GM21390 (cell line): ENCODE data around the gene C1orf198.

Source experiments
- ATAC-seq: cut with Tn5 transposase; IDR thresholded peaks from one replicate; pipeline ENCODE4 v1.9.1; 2021; ENCODE audit not compliant: unreplicated experiment

Gene C1orf198

GRCh38 chr1:230836793-230837192 lies 31.5 kb downstream of the C1orf198 start:
- ATAC-seq = no peak

GRCh38 chr1:230836347-230836746 lies 32.0 kb downstream of the C1orf198 start:
- ATAC-seq = no peak

- ATAC-seq = no peak
These were observed 34.0 kb downstream of the C1orf198 start for GRCh38 chr1:230834292-230834691.

- no peak for ATAC-seq
These were observed 34.8 kb downstream of the C1orf198 start for GRCh38 chr1:230833511-230833910.

GRCh38 chr1:230832476-230832875 lies 35.8 kb downstream of the C1orf198 start:
- ATAC-seq = no peak

GRCh38 chr1:230831771-230832170 lies 36.5 kb downstream of the C1orf198 start:
- ATAC-seq = no peak

GRCh38 chr1:230828421-230828820 lies 39.9 kb downstream of the C1orf198 start:
- no peak for ATAC-seq

- ATAC-seq = no peak
These were observed 40.5 kb downstream of the C1orf198 start for GRCh38 chr1:230827801-230828200.

GRCh38 chr1:230827081-230827681 lies 41.1 kb downstream of the C1orf198 start:
- no peak for ATAC-seq

- ATAC-seq = no peak
These were observed 42.0 kb downstream of the C1orf198 start for GRCh38 chr1:230826166-230826875.

GRCh38 chr1:230825761-230826160 lies 42.6 kb downstream of the C1orf198 start:
- no peak for ATAC-seq

- no peak for ATAC-seq
These were observed 43.2 kb downstream of the C1orf198 start for GRCh38 chr1:230824919-230825721.

GRCh38 chr1:230824551-230824918 lies 43.8 kb downstream of the C1orf198 start:
- no peak for ATAC-seq

GRCh38 chr1:230823931-230824381 lies 44.4 kb downstream of the C1orf198 start:
- ATAC-seq = no peak

- ATAC-seq = no peak
These were observed 44.9 kb downstream of the C1orf198 start for GRCh38 chr1:230823426-230823825.

- ATAC-seq = no peak
These were observed 46.2 kb downstream of the C1orf198 start for GRCh38 chr1:230822092-230822581.

GRCh38 chr1:230821346-230821745 lies 47.0 kb downstream of the C1orf198 start:
- ATAC-seq = no peak

- no peak for ATAC-seq
These were observed 47.8 kb downstream of the C1orf198 start for GRCh38 chr1:230820568-230820967.

GRCh38 chr1:230819976-230820375 lies 48.3 kb downstream of the C1orf198 start:
- no peak for ATAC-seq

GRCh38 chr1:230818901-230819300 lies 49.4 kb downstream of the C1orf198 start:
- ATAC-seq = no peak

GRCh38 chr1:230818367-230818766 lies 50.0 kb downstream of the C1orf198 start:
- no peak for ATAC-seq

- ATAC-seq = no peak
These were observed 52.3 kb downstream of the C1orf198 start for GRCh38 chr1:230816018-230816417.
